ENCODE results near the gene SRPRB.

- TF ChIP-seq CTCF (conservative IDR thresholded peaks at IDR 0.05) (no peak), ZFX (IDR thresholded peaks at IDR 0.05) (no peak)
These were observed 50.2 kb downstream of the SRPRB start for GRCh38 chr3:133855772-133856171.
